ENCODE measurements around the gene SLC25A40. TPM values are rescaled to one million over a fixed set of nuclear protein-coding genes. Genes with fewer than 3 reads are reported as not detected.
"Not testable (repeated sequence)": the region's sequence is repeated elsewhere in the genome, so short reads cannot be mapped to it uniquely, and the experiment has no call there.

Gene SLC25A40
- total RNA-seq, 1 donor from 2014 or later, result 13.4 TPM

DNA sequence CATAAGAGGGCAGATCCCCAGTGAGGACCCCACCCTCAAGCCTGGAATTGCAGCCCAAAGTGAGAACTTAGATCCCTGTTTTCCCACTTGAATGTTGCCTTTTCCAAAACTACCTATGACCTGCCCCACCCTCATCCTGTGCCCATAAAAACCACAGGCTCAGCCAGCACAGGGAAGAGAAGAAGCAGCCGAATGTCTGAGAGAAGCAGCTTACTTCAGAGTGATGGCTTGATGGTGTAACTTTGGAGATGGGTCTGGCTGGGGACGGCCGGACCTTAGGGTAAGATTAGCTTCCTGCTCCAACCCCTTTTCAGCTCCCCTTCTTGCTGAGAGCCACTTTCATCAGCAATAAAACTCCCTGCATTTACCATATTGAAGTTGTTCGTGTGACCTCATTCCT, 5.7 kb downstream of the SLC25A40 start:
- no peak for ATAC-seq

- not testable (repeated sequence) for ATAC-seq
Observed at GRCh38 chr7:87866533-87866932, 9.6 kb downstream of the SLC25A40 start.

GRCh38 chr7:87866089-87866488, 10.1 kb downstream of the SLC25A40 start:
- ATAC-seq, result no peak

DNA sequence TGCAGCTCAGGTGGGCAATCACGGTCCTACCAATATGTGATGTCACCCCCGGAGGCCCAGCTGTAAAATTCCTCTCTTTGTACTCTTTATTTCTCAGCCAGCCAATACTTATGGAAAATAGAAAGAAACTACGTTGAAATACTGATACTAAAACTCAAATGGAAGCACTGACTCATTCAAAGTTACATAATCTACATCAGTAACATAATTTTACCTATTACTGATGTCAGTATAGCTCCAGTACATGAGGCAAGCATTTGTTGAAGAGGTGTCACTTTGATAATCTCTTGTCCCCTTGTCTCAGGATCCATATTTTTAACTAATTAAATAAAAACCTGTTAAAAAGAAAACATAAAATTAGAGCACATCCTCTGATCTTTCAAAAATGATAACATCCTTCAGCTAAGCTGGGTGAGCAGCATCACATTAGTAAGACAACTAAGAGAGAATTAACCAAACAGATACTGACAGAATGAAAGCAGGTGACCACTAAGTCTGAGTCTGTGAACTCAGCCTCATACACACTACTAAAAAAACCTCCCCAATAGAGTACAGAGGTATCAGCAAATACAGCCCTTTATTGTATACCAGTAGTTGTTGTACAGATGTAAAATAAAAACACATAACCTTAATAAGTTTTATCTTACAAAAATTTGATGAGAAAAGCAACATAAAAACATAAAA, 17.6 kb downstream of the SLC25A40 start:
- ATAC-seq, result no peak

DNA sequence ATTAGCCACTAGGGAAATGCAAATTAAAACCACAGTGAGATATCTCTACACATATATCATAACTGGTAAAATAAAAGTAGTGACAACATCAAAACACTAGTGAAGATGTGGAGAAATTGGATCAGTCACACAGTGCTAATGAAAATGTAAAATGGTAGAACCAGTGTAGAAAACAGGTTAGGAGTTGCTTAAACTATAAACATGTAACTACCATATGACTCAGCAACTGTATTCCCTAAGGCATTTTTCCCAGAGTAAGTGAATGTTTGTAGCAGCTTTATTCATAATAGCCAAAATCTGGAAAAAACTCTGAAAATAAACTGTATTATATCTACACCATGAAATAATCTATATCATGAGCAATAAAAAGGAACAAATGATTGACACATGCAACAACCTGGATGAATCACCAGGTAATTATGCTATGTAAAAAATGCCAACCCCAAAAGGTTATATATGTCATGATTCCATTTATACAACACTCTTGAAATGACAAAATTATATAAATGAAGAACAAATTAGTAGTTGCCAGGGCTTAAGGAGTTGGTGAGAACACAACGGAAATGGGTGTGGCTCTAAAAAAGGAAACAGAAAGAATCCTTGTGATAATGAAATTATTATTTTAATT, 22.8 kb downstream of the SLC25A40 start:
- ATAC-seq, result peak; percentile 65

DNA sequence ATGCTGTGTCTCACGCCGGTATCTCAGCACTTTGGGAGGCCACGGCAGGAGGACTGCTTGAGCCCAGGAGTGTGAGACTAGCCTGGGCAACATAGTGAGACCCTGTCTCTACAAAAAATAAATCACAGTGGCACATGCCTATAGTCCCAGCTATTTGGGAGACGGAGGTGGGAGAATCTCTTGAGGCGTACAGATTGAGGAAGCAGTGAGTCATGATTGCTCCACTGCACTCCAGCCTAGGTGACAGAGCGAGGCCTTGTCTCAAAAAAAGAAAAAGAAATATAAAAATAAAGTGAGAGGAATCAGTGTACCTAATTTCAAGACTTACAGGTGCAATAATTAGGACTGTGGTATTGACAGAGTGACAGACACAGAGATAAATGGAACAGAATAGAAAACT, 23.9 kb downstream of the SLC25A40 start:
- ATAC-seq, result no peak

DNA sequence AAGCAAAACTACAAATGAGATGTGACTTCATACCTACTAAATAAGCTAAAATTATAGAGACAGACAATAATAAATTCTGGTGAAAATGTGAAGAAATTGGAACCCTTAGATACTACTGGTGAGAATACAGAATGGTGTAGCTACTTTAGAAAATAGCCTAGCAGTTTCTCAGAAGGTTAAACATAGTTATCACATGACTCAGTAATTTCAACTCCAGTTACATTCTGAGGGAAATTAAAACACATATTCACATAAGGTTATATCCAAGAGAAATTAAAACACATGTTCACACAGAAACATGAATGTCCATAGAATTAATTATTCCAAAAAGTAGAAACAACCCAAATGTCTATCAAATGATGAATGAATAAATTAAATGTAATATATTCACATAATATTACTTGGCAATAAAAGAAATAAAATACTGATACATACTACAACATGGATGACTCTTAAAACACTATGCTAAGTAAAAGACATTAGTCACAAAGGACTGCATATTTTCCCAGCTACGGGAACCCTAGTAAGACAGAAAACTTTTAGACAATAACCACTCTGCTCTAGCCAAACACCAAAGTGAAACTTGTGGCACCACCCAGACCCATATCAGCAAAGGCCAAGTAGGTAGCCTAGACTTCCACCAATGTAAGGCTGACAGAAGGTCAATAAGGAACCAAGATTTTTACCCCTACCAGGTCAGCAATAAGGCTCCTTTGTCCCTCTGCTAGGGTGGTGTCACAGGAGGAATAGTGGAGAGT, 25.1 kb downstream of the SLC25A40 start:
- ATAC-seq, result no peak

DNA sequence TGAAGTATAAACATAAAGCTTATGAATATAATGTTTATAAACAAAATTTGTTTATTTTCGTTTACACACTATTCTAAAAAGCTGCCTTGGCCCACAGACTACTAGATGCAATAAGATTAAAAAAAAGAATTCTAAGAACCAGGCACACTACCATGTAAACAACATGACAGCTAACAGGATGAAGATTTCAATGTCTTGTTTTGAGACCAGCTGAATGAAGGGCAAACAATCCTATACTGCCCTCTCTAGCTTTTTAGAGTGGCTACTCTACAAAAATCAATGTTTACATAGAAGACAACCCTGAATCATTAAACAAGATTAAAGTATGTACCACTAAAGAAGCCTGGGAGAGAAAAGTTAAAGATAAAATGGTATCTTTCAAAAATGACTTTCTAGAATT, 38.6 kb downstream of the SLC25A40 start:
- ATAC-seq, result no peak

DNA sequence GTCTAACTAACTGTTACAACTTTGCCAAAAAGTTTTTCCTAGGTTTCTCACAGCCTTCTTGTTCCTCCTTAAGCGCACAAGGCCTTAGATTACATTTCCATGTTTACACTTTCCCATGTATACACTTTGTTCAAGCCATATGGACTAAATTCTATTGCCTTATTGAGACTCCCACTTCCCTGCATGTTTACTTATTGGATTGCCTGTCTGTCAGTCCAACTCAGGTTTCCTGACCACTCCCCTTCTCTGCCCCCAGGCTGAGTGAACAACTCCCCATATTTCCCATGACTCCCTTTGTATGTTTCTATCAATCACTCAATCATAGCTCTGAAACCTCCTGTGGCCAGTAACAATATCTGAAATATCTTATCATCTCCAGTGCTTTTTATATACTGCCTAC, 43.0 kb downstream of the SLC25A40 start:
- no peak for ATAC-seq

GRCh38 chr7:87831097-87831496, 45.1 kb downstream of the SLC25A40 start:
- no peak for ATAC-seq

DNA sequence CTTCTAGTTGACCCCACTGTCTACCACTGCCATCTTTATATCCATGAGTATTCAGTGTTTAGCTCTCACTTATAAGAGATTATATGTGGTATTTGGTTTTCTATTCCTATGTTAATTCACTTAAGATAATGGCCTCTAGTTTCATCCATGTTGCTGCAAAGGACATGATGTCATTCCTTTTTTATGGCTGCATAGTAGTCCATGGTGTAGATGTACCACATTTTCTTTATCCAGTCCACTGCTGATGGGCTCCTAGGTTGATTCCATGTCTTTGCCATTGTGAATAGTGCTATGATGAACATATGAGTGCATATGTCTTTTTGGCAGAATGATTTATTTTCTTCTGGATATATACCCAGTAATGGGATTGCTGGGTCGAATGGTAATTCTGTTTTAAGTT, 47.8 kb downstream of the SLC25A40 start:
- ATAC-seq, result not testable (repeated sequence)

GRCh38 chr7:87825369-87825768, 50.8 kb downstream of the SLC25A40 start:
- not testable (repeated sequence) for ATAC-seq

- not testable (repeated sequence) for ATAC-seq
Observed at GRCh38 chr7:87822056-87822455, 54.1 kb downstream of the SLC25A40 start.

DNA sequence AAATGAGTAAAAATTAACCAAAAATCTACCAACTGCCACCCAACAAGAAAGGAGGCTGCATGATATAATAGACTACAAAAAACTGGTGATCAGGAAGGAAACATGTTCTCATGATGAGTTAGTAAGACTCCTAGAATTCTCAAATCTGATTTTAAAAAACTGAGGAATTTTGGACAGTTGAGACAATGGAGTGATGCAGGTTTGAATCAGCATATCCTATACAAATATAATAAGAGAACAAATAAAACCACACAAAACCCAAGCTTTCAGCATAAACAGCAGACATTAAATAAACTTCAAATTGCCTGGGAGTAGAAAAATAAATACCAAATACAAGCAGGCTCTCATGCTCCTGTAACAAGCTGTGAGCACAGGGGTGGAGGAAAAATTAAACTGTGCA, 57.8 kb downstream of the SLC25A40 start:
- no peak for ATAC-seq

DNA sequence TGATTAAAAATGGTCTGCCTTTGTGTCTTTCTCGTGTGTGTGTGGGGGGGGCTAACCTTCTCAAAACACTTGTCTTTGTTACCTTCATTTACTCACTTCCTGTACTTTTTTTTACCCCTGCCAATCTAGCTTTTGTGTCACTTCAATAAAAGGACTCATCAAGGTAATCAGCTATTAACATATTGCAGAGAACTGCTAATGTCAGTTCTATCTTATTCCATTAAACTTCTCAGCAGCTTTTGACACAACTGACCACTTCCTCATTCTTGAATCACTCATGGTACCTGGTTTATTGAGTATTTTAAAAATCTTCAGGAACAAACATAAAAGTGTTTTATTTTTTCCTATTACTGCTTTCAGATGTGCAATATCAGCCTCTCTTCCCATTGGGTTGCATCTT, 59.8 kb downstream of the SLC25A40 start:
- ATAC-seq, result no peak

- ATAC-seq, result no peak
Observed at GRCh38 chr7:87810726-87811125, 65.4 kb downstream of the SLC25A40 start.

GRCh38 chr7:87810130-87810529, 66.0 kb downstream of the SLC25A40 start:
- ATAC-seq, result no peak

GRCh38 chr7:87806150-87806549, 70.0 kb downstream of the SLC25A40 start:
- ATAC-seq, result no peak

GRCh38 chr7:87797798-87798403, 78.3 kb downstream of the SLC25A40 start:
- peak; percentile 82 for ATAC-seq

GRCh38 chr7:87797395-87797794, 78.8 kb downstream of the SLC25A40 start:
- no peak for ATAC-seq

GRCh38 chr7:87785368-87785995, 90.7 kb downstream of the SLC25A40 start:
- ATAC-seq, result no peak

DNA sequence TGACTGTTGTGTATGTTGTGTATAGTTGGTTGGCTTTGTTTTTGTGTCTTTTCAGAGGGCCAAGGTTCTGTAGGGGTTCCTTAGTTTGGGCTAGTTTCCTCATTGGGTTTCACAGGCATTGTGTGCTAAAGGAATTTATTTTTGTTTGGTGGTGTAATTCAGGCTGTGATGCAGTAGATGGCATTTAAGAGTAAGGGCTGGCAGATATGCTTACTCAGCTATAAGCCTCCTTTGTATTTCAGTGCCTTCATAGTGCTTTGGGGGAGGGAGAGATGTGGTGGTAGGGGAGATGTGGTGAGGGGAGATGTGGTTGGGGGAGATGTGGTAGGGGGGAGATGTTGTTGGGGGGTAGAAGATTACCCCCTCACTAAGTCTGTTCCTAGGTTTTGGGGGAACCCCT, 91.7 kb downstream of the SLC25A40 start:
- no peak for ATAC-seq
